Astrocyte of the spinal cord (primary cell): ENCODE data around the gene IGFBP6.

Experiments
- DNase-seq: peaks from one replicate; pipeline ENCODE4 v3.0.0; 2011; ENCODE audit warnings: low read depth, low spot score
- H3K4me3 ChIP-seq: 2 replicates; pipeline ENCODE4 v1.5.1; 2011; ENCODE audit warnings: low read depth, mild to moderate bottlenecking, low read length, moderate library complexity
- CTCF ChIP-seq: IDR thresholded peaks from 2 replicates; pipeline ENCODE4 v1.5.1; 2012; ENCODE audit warnings: low read depth, mild to moderate bottlenecking, low read length, inconsistent platforms
- in situ Hi-C: cut with HindIII; loops from 2 replicates; pipeline ENCODE4 v1.10.0; 2017; ENCODE audit warnings: low sequenced_read_pairs

The IGFBP6 gene

DNA sequence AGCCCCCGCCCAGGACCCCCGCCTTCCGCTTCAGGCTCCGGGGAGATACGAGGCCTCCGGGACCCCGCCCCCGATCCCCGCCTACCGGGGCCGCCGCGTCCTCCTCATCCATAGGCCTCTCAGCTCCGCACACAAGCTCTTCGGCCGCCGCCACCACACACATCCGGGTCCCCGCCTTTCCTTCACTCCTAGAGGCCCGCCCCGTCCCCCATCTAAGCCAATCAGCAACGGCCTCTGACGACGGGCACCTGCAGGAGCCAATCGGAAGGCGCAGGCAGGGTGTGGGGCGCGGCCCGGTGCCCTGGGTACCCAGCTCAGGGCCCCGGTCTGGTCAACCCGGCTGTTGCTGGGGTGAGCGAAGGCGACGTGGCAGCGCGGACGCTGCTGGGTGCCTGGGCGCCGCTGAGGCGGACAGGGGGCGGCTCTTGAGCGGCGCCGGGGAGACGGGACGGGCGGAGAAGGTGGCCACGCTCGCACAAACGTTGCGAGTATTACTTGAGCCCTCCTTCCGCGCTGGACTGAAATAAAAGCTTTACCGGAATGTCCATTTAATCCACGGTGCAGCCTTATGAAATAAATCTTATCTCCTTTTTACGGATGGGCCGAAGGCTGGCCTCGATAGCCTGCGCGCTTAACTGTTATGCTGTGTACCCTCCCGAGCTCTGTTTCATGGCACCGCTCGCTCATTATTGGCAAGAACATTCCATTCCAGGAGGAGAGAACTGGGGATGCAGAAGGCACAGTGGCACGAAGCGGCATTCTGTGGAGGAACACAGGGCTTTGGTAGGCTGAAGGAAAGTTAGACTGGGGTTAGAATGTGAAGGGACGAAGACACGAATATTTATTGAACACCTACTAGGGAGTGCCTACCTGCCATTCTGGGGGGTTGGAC lies 18.0 kb upstream of the IGFBP6 start, which contains the start of gene SPRYD3:
Gene SPRYD3 (minus strand): TSS at position 165 of the 892 bp plus-strand sequence. CDS start 57 bp downstream, at position 108.
- DNase-seq: peak; percentile 98
- TF ChIP-seq CTCF: no peak
- H3K4me3 ChIP-seq: peak within 1 kb of the TSS; percentile 69
- in situ Hi-C loops: no loop called here

- DNase-seq: no peak
- no peak for TF ChIP-seq CTCF
- no peak overlapping the region for H3K4me3 ChIP-seq
- in situ Hi-C loops: no loop called here
These were observed 14.8 kb upstream of the IGFBP6 start for GRCh38 chr12:53082637-53083175.

DNA sequence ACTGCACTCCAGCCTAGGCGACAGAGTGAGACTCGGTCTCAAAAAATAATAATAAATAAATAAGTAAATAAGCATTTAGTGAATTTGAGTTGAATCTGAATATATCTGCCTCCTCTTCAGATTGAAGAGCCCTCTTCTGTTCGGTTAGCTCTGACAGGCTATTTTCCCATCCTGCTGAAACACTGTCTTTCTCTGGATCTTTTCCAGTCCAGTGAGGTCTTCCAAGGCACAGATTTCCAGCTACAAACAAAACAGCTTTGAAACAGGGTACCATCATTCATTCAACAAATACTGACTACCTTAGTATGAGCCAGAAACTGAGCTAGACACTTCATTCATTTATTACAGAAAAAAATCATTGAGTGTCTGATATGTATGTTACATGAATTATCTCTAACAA lies 11.1 kb upstream of the IGFBP6 start:
- DNase-seq: no peak
- no peak for TF ChIP-seq CTCF
- in situ Hi-C loops: no loop called here
- H3K4me3 ChIP-seq: no peak overlapping the region

GRCh38 chr12:53090105-53090504 lies 7.4 kb upstream of the IGFBP6 start:
- no peak overlapping the region for H3K4me3 ChIP-seq
- DNase-seq: no peak
- in situ Hi-C loops: no loop called here
- TF ChIP-seq CTCF: no peak

DNA sequence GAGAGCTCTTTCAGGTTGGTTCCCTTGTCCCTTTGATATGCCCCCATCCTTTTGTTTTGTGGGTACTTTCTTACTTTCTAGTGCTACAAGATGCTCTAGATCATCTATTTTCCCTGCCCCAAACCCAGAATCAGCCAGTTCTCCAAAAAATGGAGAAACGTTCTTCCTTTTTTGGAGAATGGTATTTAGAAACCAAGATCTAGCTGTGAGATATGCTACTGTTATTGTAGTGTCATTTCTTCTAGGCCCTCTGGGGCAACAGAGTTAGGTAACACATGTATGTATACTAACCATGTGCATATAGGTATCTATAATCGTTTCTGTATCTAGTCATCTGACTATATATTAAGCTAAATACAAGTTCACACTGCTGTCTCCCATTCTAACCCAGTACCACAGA lies 6.9 kb upstream of the IGFBP6 start:
- in situ Hi-C loops: no loop called here
- TF ChIP-seq CTCF: no peak
- H3K4me3 ChIP-seq: no peak overlapping the region
- no peak for DNase-seq

DNA sequence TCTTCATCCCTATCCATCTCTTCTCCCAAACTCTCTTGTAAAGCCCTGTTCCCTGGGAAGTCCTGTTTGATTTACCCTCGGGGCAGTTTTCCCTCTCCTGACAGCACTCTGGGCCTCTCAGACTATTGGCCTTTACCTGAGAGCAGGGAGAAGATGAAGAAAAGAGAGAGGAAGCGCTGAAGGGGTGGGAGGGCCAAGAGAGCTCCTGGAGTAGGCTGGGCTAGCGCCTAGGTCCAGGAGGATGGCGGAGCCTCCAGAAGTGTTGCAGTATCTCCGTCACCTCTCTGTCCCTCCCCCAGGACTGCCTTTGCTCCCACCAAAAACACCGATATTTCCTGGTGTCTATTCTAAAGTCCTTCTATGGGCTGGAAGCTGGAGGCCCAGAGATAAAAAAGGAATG lies 5.7 kb upstream of the IGFBP6 start:
- TF ChIP-seq CTCF: no peak
- in situ Hi-C loops: no loop called here
- no peak for DNase-seq
- H3K4me3 ChIP-seq: no peak overlapping the region
